SK-N-SH (cell line): ENCODE measurements around the gene ADD1. TPM values are rescaled to one million over a fixed set of nuclear protein-coding genes. Genes with fewer than 3 reads are reported as not detected.

ENCODE experiments used
- CTCF ChIA-PET: fragments of 300-600, 350-600 bp; formaldehyde crosslinking; extraction: SDS; loops from one replicate; lab custom pipeline; 2021; lab: Yijun Ruan, JAX
- POLR2A ChIA-PET: fragments of 350-600 bp; sonication (Branson Sonifier 250); formaldehyde crosslinking; extraction: SDS; loops from one replicate; lab custom pipeline; 2020; ENCODE audit warnings: antibody characterized with exemption, inconsistent platforms; lab: Yijun Ruan, JAX
- DNase-seq: peaks from one replicate; pipeline ENCODE4 v3.0.0; 2012
- H2AFZ ChIP-seq: fragments of 200-600 bp; sonication (generic); 2 replicates; pipeline ENCODE4 v1.8.1; 2016; ENCODE audit warnings: antibody characterized with exemption, mild to moderate bottlenecking, low read depth
- H3F3A ChIP-seq: fragments of 200-600 bp; sonication (generic); replicated peaks from 2 replicates; pipeline ENCODE3; 2016; ENCODE audit warnings: antibody characterized with exemption, mild to moderate bottlenecking; ENCODE audit not compliant: insufficient read depth
- H3K27ac ChIP-seq, 2 experiments: fragments of 200-500 bp in 1 of 2; fragments of 200-600 bp in 1 of 2; sonication (Bioruptor generic) in 1 of 2; sonication (generic), shearing (Covaris generic) in 1 of 2; 2 replicates each; pipeline versions ENCODE4 v1.5.1 to v1.6.1; 2014 to 2016; ENCODE audit warnings: low read depth in 2 of 2, inconsistent platforms in 1 of 2, low read length in 1 of 2, mild to moderate bottlenecking in 1 of 2, mixed read lengths in 1 of 2
- H3K27me3 ChIP-seq: fragments of 200-600 bp; sonication (generic), shearing (Covaris generic); 2 replicates; pipeline ENCODE4 v1.6.1; 2016; ENCODE audit warnings: mixed run types; ENCODE audit not compliant: insufficient read depth
- H3K36me3 ChIP-seq, 2 experiments: fragments of 200-500 bp in 1 of 2; fragments of 200-600 bp in 1 of 2; sonication (Bioruptor generic) in 1 of 2; sonication (generic) in 1 of 2; replicated peaks in 1 of 2; 2 replicates each; pipeline versions ENCODE3 to v1.5.1; 2014 to 2016; ENCODE audit warnings: low read length in 1 of 2, mild to moderate bottlenecking in 1 of 2; ENCODE audit not compliant: insufficient read depth in 2 of 2, control insufficient read depth in 1 of 2
- H3K4me1 ChIP-seq, 2 experiments: fragments of 200-500 bp in 1 of 2; fragments of 200-600 bp in 1 of 2; sonication (Bioruptor generic) in 1 of 2; sonication (generic), shearing (Covaris generic) in 1 of 2; 2 replicates each; pipeline versions ENCODE4 v1.5.1 to v1.6.1; 2014 to 2016; ENCODE audit warnings: low read depth in 1 of 2, low read length in 1 of 2, mixed run types in 1 of 2; ENCODE audit not compliant: insufficient read depth in 2 of 2, control insufficient read depth in 1 of 2
- H3K4me2 ChIP-seq: fragments of 200-600 bp; sonication (generic), shearing (Covaris generic); 2 replicates; pipeline ENCODE4 v1.6.1; 2017; ENCODE audit warnings: mixed run types
- H3K4me3 ChIP-seq, 2 experiments: fragments of 200-500 bp in 1 of 2; fragments of 200-600 bp in 1 of 2; sonication (Bioruptor generic) in 1 of 2; sonication (generic), shearing (Covaris generic) in 1 of 2; 2 replicates each; pipeline versions ENCODE4 v1.5.1 to v1.8.1; 2014 to 2016; ENCODE audit warnings: low read depth in 2 of 2, inconsistent platforms in 1 of 2, low read length in 1 of 2, mild to moderate bottlenecking in 1 of 2, mixed read lengths in 1 of 2, moderate library complexity in 1 of 2
- H3K79me2 ChIP-seq: fragments of 200-600 bp; sonication (generic); 2 replicates; pipeline ENCODE4 v1.8.1; 2017; ENCODE audit warnings: mild to moderate bottlenecking; ENCODE audit not compliant: insufficient read depth
- H3K9ac ChIP-seq: fragments of 200-600 bp; sonication (generic); 2 replicates; pipeline ENCODE4 v1.6.1; 2017; ENCODE audit warnings: mixed run types
- H3K9me2 ChIP-seq: fragments of 200-600 bp; sonication (generic); 2 replicates; pipeline ENCODE4 v1.6.1; 2017; ENCODE audit warnings: mixed run types
- H3K9me3 ChIP-seq: fragments of 200-600 bp; sonication (generic); 2 replicates; pipeline ENCODE4 v1.6.1; 2017; ENCODE audit warnings: mixed run types, mild to moderate bottlenecking, moderate library complexity
- H4K20me1 ChIP-seq: fragments of 200-600 bp; sonication (generic); 2 replicates; pipeline ENCODE4 v1.6.1; 2017; ENCODE audit warnings: mild to moderate bottlenecking, mixed run types; ENCODE audit not compliant: insufficient read depth
- CHD2 ChIP-seq: fragments of 150-350 bp; IDR thresholded peaks from 2 replicates; pipeline ENCODE4 v1.6.1; 2018; ENCODE audit warnings: low read length; ENCODE audit not compliant: partially characterized antibody
- ELF1 ChIP-seq: IDR thresholded peaks from 2 replicates; pipeline ENCODE4 v1.4.0; 2012
- EP300 ChIP-seq, 2 experiments: IDR thresholded peaks; 2 replicates each; pipeline versions ENCODE4 v1.4.0 to v1.6.1; 2012; ENCODE audit warnings: borderline replicate concordance in 1 of 2, low read depth in 1 of 2, low read length in 1 of 2
- EZH2phosphoT487 ChIP-seq: fragments of 200-600 bp; sonication (generic); IDR thresholded peaks from 2 replicates; pipeline ENCODE4 v1.6.1; 2017; ENCODE audit warnings: low read depth, mixed run types, mild to moderate bottlenecking, antibody characterized with exemption, moderate library complexity, borderline replicate concordance
- FOSL2 ChIP-seq: IDR thresholded peaks from 2 replicates; pipeline ENCODE4 v1.4.0; 2012; ENCODE audit warnings: low read depth, mild to moderate bottlenecking, moderate library complexity, borderline replicate concordance
- FOXJ3 ChIP-seq: sonication (generic); formaldehyde crosslinking; IDR thresholded peaks from 2 replicates; pipeline ENCODE4 v1.5.1; 2020; ENCODE audit warnings: mild to moderate bottlenecking, missing genetic modification reagents
- FOXM1 ChIP-seq: IDR thresholded peaks from 2 replicates; pipeline ENCODE4 v1.4.0; 2012; ENCODE audit warnings: low read depth, mild to moderate bottlenecking
- GABPA ChIP-seq: IDR thresholded peaks from 2 replicates; pipeline ENCODE4 v1.4.0; 2012; ENCODE audit warnings: low read depth, mild to moderate bottlenecking
- GATA2 ChIP-seq: sonication (generic); formaldehyde crosslinking; IDR thresholded peaks from 2 replicates; pipeline ENCODE4 v1.5.0; 2020; ENCODE audit warnings: mild to moderate bottlenecking, missing genetic modification reagents
- IRF3 ChIP-seq: fragments of 150-350 bp; IDR thresholded peaks from 2 replicates; pipeline ENCODE4 v1.6.1; 2016; ENCODE audit warnings: mild to moderate bottlenecking, low read depth, low read length
- MAX ChIP-seq: IDR thresholded peaks from 2 replicates; pipeline ENCODE4 v1.4.0; 2012; ENCODE audit warnings: low read depth
- MEF2A ChIP-seq: IDR thresholded peaks from 2 replicates; pipeline ENCODE4 v1.4.0; 2012; ENCODE audit warnings: low read depth, borderline replicate concordance
- MXI1 ChIP-seq: IDR thresholded peaks from 2 replicates; pipeline ENCODE4 v1.6.1; 2012; ENCODE audit warnings: mild to moderate bottlenecking, low read depth, low read length, improper control_type of control experiment
- NFIC ChIP-seq: IDR thresholded peaks from 2 replicates; pipeline ENCODE4 v1.4.0; 2012; ENCODE audit warnings: borderline replicate concordance
- NRF1 ChIP-seq: IDR thresholded peaks from 2 replicates; pipeline ENCODE4 v1.6.1; 2012; ENCODE audit warnings: low read depth, mild to moderate bottlenecking, low read length
- POLR2AphosphoS5 ChIP-seq: IDR thresholded peaks from 2 replicates; pipeline ENCODE4 v1.6.1; 2012; ENCODE audit warnings: low read depth, low read length
- RAD21 ChIP-seq: IDR thresholded peaks from 2 replicates; pipeline ENCODE4 v1.6.1; 2012; ENCODE audit warnings: mild to moderate bottlenecking, low read length
- RCOR1 ChIP-seq: fragments of 150-350 bp; IDR thresholded peaks from 2 replicates; pipeline ENCODE4 v1.6.1; 2017; ENCODE audit warnings: antibody characterized with exemption, low read length
- RFX5 ChIP-seq: IDR thresholded peaks from 2 replicates; pipeline ENCODE4 v1.6.1; 2012; ENCODE audit warnings: mild to moderate bottlenecking, improper control_type of control experiment, low read length
- RXRA ChIP-seq: IDR thresholded peaks from 2 replicates; pipeline ENCODE4 v1.4.0; 2012; ENCODE audit warnings: low read depth, mild to moderate bottlenecking, borderline replicate concordance
- SMC3 ChIP-seq: IDR thresholded peaks from 2 replicates; pipeline ENCODE4 v1.6.1; 2012; ENCODE audit warnings: low read depth, low read length, improper control_type of control experiment
- TAF1 ChIP-seq: IDR thresholded peaks from 2 replicates; pipeline ENCODE4 v1.6.1; 2012; ENCODE audit warnings: low read depth, mild to moderate bottlenecking, low read length, moderate library complexity, borderline replicate concordance
- YY1 ChIP-seq: IDR thresholded peaks from 2 replicates; pipeline ENCODE4 v1.4.0; 2012; ENCODE audit warnings: low read depth, mild to moderate bottlenecking
- ZBTB33 ChIP-seq: IDR thresholded peaks from 2 replicates; pipeline ENCODE4 v1.4.0; 2012; ENCODE audit warnings: low read depth, borderline replicate concordance
- WGBS: methylation state at CpG from one replicate; pipeline ENCODE4 v1.1.6; 2017; ENCODE audit warnings: low lambda C conversion rate; 5-methylcytosine and 5-hydroxymethylcytosine counted together
- polyA plus RNA-seq, 3 experiments: library from polyadenylated mRNA; depleted of rRNA; stranded (reverse); fragments of >200 nt; gene quantifications; 2 replicates each; pipeline ENCODE4 v1.2.3, GENCODE V29; 2012

ADD1 gene
- polyA plus RNA-seq, 1 of the 3 experiments (the other 2 are of a cell fraction), result 155 TPM

GRCh38 chr4:2902126-2902525 lies 58.5 kb downstream of the ADD1 start:
- POLR2A ChIA-PET, result no interaction called here
- Histone ChIP-seq H3K4me3 (no peak overlapping the region), H3K9ac (no peak overlapping the region), H3K27me3 (no peaks in the 10 kb centered on the region), H3K79me2 (peaks cover 3% of the 10 kb centered on the region; the same call in 1 of the 2 replicates), H2AFZ (no peak overlapping the region), H3K4me1 (peaks cover 0 to 18% of the 10 kb centered on the region in 2 experiments; a peak in 2 of 4 replicates), H3K9me2 (no peaks in the 10 kb centered on the region), H3F3A (no peaks in the 10 kb centered on the region), H3K9me3 (no peaks in the 10 kb centered on the region), H3K36me3 (peaks cover 53 to 83% of the 10 kb centered on the region in 2 experiments), H3K27ac (peak overlapping the region in 1 of 2 experiments; percentile 51; a peak in 2 of 4 replicates), H3K4me2 (no peak overlapping the region), H4K20me1 (no peaks in the 10 kb centered on the region)
- CTCF ChIA-PET, result interaction anchor here (0.6 to 1.8 kb wide), 3 partner anchors 22 to 67 kb away, joined by 3 read pairs; no protein-coding TSS in a partner anchor
- TF ChIP-seq RAD21 (no peak), EP300 (IDR thresholded peaks at IDR 0.05; ENCODE audit: borderline replicate concordance in 1 of 2, low read depth in 1 of 2, low read length in 1 of 2) (no peak), FOSL2 (no peak), EZH2phosphoT487 (no peak), RFX5 (no peak), FOXJ3 (CRISPR knock-in tag) (no peak), NRF1 (no peak), IRF3 (no peak), SMC3 (no peak), GATA2 (no peak; the same call in 1 of the 2 replicates), ELF1 (no peak), YY1 (no peak), NFIC (no peak), FOXM1 (no peak), MAX (no peak)
- WGBS, result 70% methylated on average over 2 of the region's 2 CpGs
- DNase-seq, result no peak

GRCh38 chr4:2905544-2905943 lies 61.9 kb downstream of the ADD1 start:
- Histone ChIP-seq H3K4me1 (peaks cover 0 to 13% of the 10 kb centered on the region in 2 experiments; a peak in 2 of 4 replicates), H3K27ac (no peak overlapping the region), H2AFZ (no peak overlapping the region), H3K4me2 (no peak overlapping the region), H3K9ac (no peak overlapping the region), H3K4me3 (no peak overlapping the region), H3K9me3 (no peaks in the 10 kb centered on the region), H4K20me1 (no peaks in the 10 kb centered on the region), H3K9me2 (no peaks in the 10 kb centered on the region), H3F3A (no peaks in the 10 kb centered on the region), H3K36me3 (peaks cover 50 to 88% of the 10 kb centered on the region in 2 experiments), H3K79me2 (no peaks in the 10 kb centered on the region), H3K27me3 (no peaks in the 10 kb centered on the region)
- no peak for DNase-seq
- 87% methylated on average over 13 of the region's 13 CpGs for WGBS
- ChIA-PET POLR2A (no interaction called here), CTCF (interaction anchor here (0.6 kb wide), 1 partner anchor 16 kb away, joined by 3 read pairs; no protein-coding TSS in a partner anchor)
- TF ChIP-seq FOXM1 (no peak), CHD2 (no peak), GATA2 (no peak), MEF2A (no peak), FOSL2 (no peak), FOXJ3 (CRISPR knock-in tag) (no peak), RAD21 (no peak), SMC3 (no peak), EP300 (IDR thresholded peaks at IDR 0.05; ENCODE audit: borderline replicate concordance in 1 of 2, low read depth in 1 of 2, low read length in 1 of 2) (no peak), TAF1 (no peak), RFX5 (no peak), RXRA (no peak), MXI1 (no peak), GABPA (no peak), ZBTB33 (no peak), POLR2AphosphoS5 (no peak), RCOR1 (no peak), IRF3 (no peak)
